Measurements from ENCODE around the gene SP4. TPM values are rescaled to one million over a fixed set of nuclear protein-coding genes. Genes with fewer than 3 reads are reported as not detected.

Gene SP4
- total RNA-seq, 1 donor, result 17.0 TPM

- DNase-seq (ENCODE audit: low read depth), result no peak
- no peak overlapping the region for H3K4me3 ChIP-seq (ENCODE audit: low read depth, low read length)
- no peak for TF ChIP-seq CTCF (IDR thresholded peaks at IDR 0.05; ENCODE audit: insufficient read depth, low read length)
Measured at GRCh38 chr7:21548491-21548890, 120.6 kb downstream of the SP4 start.

GRCh38 chr7:21550076-21550475, 122.2 kb downstream of the SP4 start:
- no peak overlapping the region for H3K4me3 ChIP-seq (ENCODE audit: low read depth, low read length)
- no peak for TF ChIP-seq CTCF (IDR thresholded peaks at IDR 0.05; ENCODE audit: insufficient read depth, low read length)
- no peak for DNase-seq (ENCODE audit: low read depth)

- DNase-seq (ENCODE audit: low read depth), result no peak
- TF ChIP-seq CTCF (IDR thresholded peaks at IDR 0.05; ENCODE audit: insufficient read depth, low read length), result no peak
Measured at GRCh38 chr7:21550821-21551531, 123.1 kb downstream of the SP4 start.

GRCh38 chr7:21562385-21562784, 134.5 kb downstream of the SP4 start:
- H3K4me3 ChIP-seq (ENCODE audit: low read depth, low read length), result no peak overlapping the region
- no peak for DNase-seq (ENCODE audit: low read depth)
- no peak for TF ChIP-seq CTCF (IDR thresholded peaks at IDR 0.05; ENCODE audit: insufficient read depth, low read length)

More at GRCh38 chr7:21550821-21551531, 123.1 kb downstream of the SP4 start:
- H3K4me3 ChIP-seq (ENCODE audit: low read depth, low read length), result no peak overlapping the region

Small RNAs within 50 kb of the gene (small RNA-seq; reads per million reads assigned to genes)
- gene MIR1183 (not detected), gene RNU1-15P (not detected)

Other genes starting within 250 kb of the SP4 start
- 2.7 TPM in 1 of 2 replicates, not detected in the other for gene DNAH11, start 115.0 kb downstream of the SP4 start, total RNA-seq (ENCODE audit: low replicate concordance)

All from fibroblast of the aortic adventitia (primary cell).